ENCODE measurements around the gene NANP. TPM values are rescaled to one million over a fixed set of nuclear protein-coding genes. Genes with fewer than 3 reads are reported as not detected.
A peak's percentile ranks its signal among the peaks of the same experiment; 100 is the strongest.

NANP gene
- total and polyA plus RNA-seq, 2 of the 13 experiments (the other 11 are each of a cell fraction or from before 2014, with no cell fraction given) = 8.9 to 21.5 TPM

- TF ChIP-seq STAT6 (CRISPR knock-in tag; IDR thresholded peaks at IDR 0.05; ENCODE audit: borderline replicate concordance) (no peak), ZNF343 (CRISPR knock-in tag; IDR thresholded peaks at IDR 0.05) (0 out of 2 replicates have a peak, but pooled peaks have one; percentile 34), PHB2 (IDR thresholded peaks at IDR 0.05; ENCODE audit: partially characterized antibody) (no peak), DBP (CRISPR knock-in tag; IDR thresholded peaks at IDR 0.05; ENCODE audit: not compliant biosample characterization) (no peak), SRSF9 (IDR thresholded peaks at IDR 0.05; ENCODE audit: borderline replicate concordance, insufficient read depth, low read depth, low read length, poor library complexity, severe bottlenecking) (no peak), ZNF280B (CRISPR knock-in tag; IDR thresholded peaks at IDR 0.05; ENCODE audit: borderline replicate concordance) (peak; percentile 54; the same call in 1 of the 2 replicates), SIN3B (IDR thresholded peaks at IDR 0.05; ENCODE audit: low read length) (no peak), NR0B2 (CRISPR knock-in tag; IDR thresholded peaks at IDR 0.05) (no peak), ZNF737 (CRISPR knock-in tag; IDR thresholded peaks at IDR 0.05; ENCODE audit: borderline replicate concordance) (no peak), ZNF761 (CRISPR knock-in tag; conservative IDR thresholded peaks at IDR 0.05) (0 out of 2 replicates have a peak, but pooled peaks have one; percentile 29), CSRNP2 (CRISPR knock-in tag; conservative IDR thresholded peaks at IDR 0.05; ENCODE audit: low read depth) (no peak), ETV5 (CRISPR knock-in tag; IDR thresholded peaks at IDR 0.05; ENCODE audit: borderline replicate concordance) (no peak), ZBTB37 (CRISPR knock-in tag; IDR thresholded peaks at IDR 0.05) (no peak), BCLAF1 (IDR thresholded peaks at IDR 0.05) (no peak), HMG20A (CRISPR knock-in tag; IDR thresholded peaks at IDR 0.05; ENCODE audit: borderline replicate concordance) (no peak)
Observed at GRCh38 chr20:25579081-25579770, 44.6 kb downstream of the NANP start (continued).

All from HepG2 (cell line).